GM21423 (cell line): ENCODE measurements around the gene GRAMD2B.
"Not testable (repeated sequence)": the region's sequence is repeated elsewhere in the genome, so short reads cannot be mapped to it uniquely, and the experiment has no call there.

Experiments used
- ATAC-seq: cut with Tn5 transposase; IDR thresholded peaks from one replicate; pipeline ENCODE4 v1.9.1; 2021; ENCODE audit warnings: mild to moderate bottlenecking, moderate library complexity; ENCODE audit not compliant: unreplicated experiment

Gene GRAMD2B

DNA sequence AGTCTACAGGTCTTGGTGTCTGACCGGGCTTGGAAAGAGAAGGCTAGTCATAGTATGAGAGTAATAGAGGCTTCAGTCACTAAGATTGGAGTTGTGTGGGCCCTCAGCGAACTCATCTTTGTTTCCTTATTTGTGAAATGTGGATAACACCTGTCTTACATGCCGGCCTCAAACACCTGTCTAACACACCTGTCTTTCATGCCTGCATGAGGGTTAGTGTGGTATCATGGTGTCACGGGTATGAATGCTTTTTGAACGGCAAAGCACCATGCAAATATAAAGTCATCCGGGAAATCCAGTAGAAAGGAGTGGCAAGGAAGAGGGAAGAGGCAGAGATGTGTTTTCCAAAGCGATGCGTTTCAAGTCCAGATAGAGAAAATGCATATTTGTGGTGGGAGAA, 25.5 kb downstream of the GRAMD2B start:
- ATAC-seq: no peak

DNA sequence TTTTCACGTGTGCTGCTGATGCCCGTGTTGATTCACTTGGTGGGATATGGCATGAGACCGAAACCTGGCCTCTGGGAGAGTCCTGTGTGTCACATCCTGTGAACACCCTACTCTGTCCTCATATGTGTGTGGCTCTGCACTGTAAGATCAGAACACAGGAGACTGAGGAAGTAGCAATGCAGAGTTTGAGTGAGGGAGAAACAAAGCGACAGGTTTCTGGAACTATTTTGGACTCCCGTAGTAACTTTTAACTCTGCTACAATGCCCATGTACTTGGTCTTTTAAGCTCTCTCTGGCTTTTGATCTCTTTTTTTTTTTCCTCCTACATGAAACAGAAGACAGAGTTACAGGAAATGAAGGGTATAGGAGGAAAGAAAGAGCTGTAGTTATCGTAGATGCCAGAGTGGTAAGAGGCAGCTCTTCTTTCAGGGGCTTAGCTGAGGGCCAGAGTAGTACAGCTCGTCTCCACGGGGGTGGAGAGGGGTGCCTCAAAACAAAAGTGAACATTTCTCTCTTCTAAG, 26.6 kb downstream of the GRAMD2B start:
- ATAC-seq: peak; percentile 84

DNA sequence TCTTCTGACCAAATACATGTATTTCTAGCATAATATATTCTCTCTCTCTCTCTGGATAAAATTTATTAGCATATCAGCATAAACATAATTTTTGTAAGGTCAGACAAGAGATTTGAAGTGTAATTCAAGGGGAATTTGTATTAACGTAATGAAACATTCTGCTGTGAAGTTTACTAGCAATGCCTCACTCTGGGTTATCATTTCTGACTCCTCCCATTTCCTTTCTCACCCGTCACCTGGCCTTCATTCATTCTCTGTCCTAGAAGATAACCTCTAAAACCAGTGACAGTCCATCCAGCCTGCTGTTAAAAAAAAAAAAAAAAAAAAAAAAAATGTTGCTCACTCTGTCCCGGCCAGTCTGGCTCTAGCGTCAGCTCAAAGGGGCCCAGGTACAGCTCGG, 27.1 kb downstream of the GRAMD2B start:
- ATAC-seq: peak; percentile 45

DNA sequence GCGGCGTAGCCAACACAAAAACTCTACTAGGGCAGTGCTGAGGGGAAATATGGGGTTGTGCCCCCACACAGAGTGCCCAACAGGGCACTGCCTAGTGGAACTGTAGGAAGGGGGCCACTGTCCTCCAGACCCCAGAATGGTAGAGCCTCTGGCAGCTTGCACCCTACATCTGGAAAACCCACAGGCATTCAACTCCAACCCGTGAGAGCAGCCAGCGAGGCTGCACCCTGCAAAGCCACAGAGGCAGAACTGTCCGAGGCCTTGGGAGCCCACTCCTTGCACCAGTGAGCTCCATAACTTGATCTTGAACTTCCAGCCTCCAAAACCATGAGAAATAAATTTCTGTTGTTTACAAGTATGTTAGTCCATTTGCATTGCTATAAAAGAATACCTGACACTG, 27.7 kb downstream of the GRAMD2B start:
- no peak for ATAC-seq

DNA sequence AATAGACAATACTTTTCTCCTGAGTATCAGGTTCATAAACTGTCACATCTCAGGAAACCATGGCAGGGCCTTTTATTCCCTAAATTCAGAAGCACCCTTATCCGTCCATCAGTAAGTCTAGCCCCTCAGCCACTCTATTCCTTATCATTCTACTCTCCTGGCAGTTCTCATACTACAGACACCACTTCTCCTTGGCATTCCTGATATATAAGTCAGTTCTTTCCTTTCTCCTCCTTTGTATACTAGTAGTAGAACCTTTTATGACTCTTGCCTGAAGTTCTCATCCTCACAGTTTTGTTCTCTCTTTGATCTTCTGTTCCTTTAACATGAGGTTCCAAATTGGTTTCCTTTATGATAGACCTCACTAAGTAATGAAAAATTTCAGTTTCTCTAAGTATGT, 29.3 kb downstream of the GRAMD2B start:
- ATAC-seq: no peak

GRCh38 chr5:126454081-126454480, 30.9 kb downstream of the GRAMD2B start:
- no peak for ATAC-seq

DNA sequence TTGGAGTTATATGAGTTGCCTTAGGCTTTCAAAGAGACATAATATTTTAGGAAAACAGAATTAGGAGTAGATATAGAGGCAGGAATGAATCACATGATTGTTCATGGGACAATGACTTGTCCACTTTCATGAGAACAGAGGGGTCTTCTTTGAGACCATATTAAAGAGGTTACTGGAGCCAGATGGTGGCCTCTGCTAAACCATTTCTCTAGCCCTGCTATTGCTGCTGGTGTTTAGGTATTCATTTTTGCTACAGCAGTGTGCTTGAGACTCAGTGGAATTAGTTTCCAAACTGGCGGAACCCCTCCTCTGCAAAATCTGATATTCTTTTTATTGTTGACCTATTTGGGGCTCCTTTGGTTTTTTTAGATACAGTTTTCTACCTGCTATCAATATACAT, 31.3 kb downstream of the GRAMD2B start:
- ATAC-seq: no peak

DNA sequence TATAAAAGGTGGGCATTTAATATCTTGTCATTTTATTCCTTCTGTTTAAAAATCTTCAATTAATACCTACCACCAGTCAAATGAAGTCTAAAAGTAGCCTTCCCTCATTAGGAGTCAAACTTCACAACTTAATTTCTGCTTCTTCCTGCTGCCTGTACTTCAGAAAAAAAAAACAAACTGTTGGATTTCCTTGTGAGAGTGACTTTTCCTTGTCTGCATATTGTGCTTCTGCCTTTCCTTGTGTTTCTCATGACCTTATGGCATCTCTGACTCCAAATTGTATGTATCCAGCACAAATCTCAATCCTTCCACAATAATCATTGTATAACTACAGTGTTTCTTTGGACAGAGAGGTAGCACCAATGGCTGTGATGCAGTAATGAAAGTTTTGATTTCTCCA, 32.1 kb downstream of the GRAMD2B start:
- ATAC-seq: no peak

GRCh38 chr5:126455728-126456127, 32.5 kb downstream of the GRAMD2B start:
- ATAC-seq: no peak

DNA sequence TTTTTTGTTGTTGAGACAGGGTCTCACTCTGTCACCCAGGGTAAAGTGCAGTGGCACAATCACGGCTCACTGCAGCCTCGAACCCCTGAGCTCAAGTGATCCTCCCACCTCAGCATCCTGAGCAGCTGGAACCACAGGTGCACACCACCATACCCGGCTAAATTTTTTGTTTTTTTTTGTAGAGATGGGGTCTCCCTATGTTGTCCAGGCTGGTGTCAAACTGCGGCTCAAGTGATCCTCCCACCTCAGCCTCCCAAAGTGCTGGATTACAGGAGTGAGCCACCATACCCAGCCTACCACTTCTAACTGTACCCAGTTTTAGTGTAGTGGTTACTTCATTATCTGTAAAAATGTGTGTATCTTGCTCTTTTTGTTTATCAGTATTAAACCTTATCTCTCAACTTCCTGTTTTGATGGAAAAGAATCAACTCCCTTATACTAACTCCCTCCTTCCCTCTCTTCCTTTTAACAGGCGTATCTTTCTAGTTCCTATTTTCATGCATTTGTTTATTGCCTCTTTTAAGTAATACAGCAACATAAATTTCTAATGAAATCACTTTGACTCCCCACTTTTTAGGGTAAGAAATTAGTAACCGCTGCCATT, 33.1 kb downstream of the GRAMD2B start:
- ATAC-seq: no peak

DNA sequence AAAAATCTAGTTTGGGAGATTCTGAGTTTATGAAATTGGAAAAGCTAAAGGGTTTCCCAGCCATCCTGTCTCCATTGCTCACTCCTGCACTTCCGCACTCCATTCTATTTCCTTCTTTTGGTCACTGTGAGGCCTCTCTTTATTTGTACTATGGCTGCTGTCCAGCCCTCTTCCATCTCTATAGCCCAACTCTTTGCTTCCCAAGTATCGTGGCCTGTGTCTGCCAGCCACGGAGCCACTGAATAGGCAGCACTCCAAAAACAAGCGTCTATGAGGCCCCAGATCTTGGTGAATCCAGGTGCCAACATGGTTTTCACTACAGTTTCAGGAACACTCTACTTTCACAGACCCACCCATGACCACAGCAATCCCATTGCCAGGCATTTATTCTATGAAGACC, 37.2 kb downstream of the GRAMD2B start:
- ATAC-seq: no peak

DNA sequence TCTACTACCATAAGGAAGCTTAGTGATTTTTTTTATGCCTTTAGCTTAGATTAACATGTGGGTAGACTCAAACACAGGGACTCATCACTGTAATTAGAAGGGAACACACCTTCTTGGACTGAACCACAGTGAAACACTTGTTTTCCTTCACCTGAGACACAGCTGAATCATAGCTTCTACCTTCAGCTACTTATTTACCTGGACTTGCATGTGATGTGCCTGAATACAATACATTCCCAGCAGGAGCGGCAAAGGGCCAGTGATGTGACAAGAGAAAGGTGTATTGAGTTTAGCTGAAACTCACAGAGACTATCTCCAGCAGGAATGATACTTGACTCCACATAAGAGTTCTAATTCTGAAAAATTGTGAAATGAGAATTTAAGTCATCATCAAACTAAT, 37.8 kb downstream of the GRAMD2B start:
- no peak for ATAC-seq

- ATAC-seq: peak; percentile 19
Observed at GRCh38 chr5:126461838-126462237, 38.6 kb downstream of the GRAMD2B start.

DNA sequence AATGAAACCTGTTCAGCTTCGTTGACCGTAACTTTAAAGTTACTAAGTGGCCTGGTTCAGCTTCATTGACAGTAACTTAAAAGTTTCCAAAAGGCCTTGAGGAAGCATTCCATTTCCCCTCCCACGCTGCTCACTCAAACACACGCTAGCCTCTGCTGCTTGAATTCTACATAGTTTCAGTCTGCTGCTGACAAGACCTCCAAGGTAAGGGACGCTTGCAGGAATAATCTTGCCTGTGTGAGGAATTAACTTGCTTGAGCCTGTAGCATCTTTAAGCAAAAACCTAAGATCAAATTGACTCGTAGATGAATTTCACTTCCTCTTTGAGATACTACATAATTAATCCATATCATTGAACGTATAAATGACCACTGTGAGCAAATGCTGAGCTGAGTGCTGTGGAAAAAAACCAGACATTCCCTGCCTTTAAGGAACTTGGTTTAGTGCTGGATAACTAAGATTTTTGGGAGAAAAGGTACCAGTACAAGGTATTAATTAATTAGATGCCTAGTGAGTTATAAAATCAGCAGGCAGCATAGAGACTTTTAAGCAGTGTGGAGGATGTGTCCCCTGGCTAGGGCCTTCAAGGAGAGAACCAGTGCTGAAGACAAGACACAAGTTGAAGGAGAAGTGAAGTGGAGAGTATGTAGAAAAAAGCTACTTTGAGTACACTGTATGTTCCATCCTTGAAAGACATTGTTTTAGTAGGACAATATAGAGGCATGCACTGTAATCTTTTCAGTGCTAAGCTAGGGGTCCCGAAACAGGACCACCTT, 39.2 kb downstream of the GRAMD2B start:
- ATAC-seq: peak; percentile 82

GRCh38 chr5:126464016-126464415, 40.8 kb downstream of the GRAMD2B start:
- ATAC-seq: peak; percentile 31

- no peak for ATAC-seq
Observed at GRCh38 chr5:126464959-126465358, 41.8 kb downstream of the GRAMD2B start.

DNA sequence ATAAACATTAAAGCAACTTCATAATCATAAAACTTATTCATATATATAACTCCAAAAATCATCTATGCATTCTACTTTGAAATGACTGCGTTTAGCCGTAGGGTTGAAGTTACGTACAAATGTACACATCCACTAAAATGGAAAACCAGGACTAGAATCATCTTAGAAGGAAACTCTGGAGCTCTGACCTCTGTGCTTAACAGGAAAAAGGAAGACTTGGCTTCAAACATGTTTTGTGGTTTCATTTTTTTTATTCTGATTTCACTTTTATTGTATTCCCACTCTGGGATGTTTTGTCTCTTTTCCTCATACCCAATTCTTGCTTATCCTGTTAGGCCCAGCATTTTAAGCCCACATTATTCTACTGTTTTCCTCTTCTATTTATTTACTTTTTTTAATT, 44.9 kb downstream of the GRAMD2B start:
- ATAC-seq: no peak

DNA sequence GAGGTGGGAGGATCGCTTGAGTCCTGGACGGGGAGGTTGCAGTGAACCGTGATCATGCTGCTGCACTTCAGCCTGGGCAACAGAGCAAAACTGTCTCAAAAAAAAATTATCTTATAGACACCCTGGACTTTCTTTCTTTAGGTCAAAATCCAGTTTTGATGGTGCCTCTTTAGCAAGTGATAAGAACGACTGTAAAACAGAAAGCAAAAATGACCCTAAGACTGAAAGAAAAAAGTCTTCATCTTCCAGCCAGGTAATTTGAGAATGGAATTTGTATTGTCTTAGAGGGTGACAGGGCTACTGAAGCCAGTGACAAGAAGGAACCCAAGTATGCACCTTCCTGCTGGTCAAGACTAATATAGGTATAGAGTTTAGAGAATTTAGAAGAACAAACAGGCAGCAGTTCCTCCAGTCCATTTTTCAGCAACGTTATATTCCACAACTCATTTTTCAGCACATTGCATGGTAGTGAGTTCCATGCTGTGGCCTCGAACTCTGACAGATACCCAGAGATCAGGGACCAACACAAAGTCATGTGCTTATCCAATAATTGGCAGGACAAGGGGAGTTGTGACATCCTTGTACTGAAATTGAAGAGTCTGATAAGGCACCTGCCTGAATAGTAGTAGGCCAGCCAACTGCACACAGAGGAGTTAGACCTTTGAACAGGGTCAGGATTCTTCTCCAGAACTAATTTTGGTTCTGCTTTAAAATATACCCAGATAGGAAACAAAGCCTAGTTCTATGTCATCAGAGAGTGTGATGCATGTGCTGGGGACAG, 46.5 kb downstream of the GRAMD2B start:
- no peak for ATAC-seq

GRCh38 chr5:126470529-126470928, 47.3 kb downstream of the GRAMD2B start:
- ATAC-seq: not testable (repeated sequence)

GRCh38 chr5:126471247-126471646, 48.0 kb downstream of the GRAMD2B start:
- ATAC-seq: no peak

DNA sequence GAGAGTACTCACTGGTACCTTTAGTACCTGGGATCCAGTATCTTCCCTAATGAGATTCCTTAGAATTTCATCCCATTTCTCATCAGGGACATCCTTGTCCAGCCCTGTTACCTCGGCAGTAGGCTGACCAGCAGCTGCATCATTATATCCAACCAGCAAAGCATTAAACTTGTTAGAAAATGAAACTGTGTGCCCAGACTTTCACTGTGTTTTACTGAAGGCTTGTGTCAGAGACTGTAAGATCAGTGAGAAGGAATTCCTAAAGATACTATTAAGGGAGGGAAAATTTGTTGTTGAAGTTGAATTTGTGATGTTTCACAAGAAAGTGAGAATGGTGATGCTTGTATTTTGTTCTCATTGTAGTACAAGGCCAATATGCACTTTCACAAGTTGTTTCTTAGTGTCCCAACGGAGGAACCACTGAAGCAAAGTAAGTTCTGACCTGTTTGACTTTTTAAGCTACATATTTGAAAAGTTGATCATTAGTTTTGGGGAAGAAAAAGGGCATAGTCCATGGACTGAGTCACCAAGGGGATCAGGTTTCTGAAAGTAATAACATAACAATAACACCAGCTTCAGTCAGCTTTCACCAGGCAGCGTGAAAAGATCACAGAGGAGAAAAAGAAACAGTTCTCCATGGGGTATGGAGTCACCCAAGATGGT, 48.8 kb downstream of the GRAMD2B start:
- peak; percentile 58 for ATAC-seq
